H1 (cell line): ENCODE data around the gene ERV3-1. TPM values are rescaled to one million over a fixed set of nuclear protein-coding genes. Genes with fewer than 3 reads are reported as not detected.

Source experiments
- CTCF ChIA-PET: fragments of 300-600 bp; sonication (Branson Sonifier 250); formaldehyde crosslinking; loops from one replicate; lab custom pipeline; 2021; ENCODE audit not compliant: partially characterized antibody; lab: Charles Lee
- POLR2A ChIA-PET: fragments of 300-600 bp; sonication (Branson Sonifier 250); formaldehyde crosslinking; loops from one replicate; lab custom pipeline; 2021; ENCODE audit warnings: inconsistent platforms; ENCODE audit not compliant: partially characterized antibody; lab: Charles Lee
- DNase-seq, 2 experiments: peaks; one replicate each; pipeline versions ENCODE4 v3.0.0 to v3.0.0-alpha.2; 2010 to 2022; ENCODE audit warnings: low spot score in 2 of 2, low read depth in 1 of 2, mixed read lengths in 1 of 2
- FAIRE-seq: peaks from 2 replicates; lab custom pipeline; 2011; peaks lifted over from hg19 to GRCh38; lab: Jason Lieb, UNC
- H2AFZ ChIP-seq: 2 replicates; pipeline ENCODE4 v1.8.1; 2012; ENCODE audit warnings: low read length, inconsistent platforms
- H2AK5ac ChIP-seq: 2 replicates; pipeline ENCODE4 v1.6.1; 2013; ENCODE audit warnings: low read depth, low read length
- H2BK120ac ChIP-seq: replicated peaks from 2 replicates; pipeline ENCODE3; 2013; ENCODE audit warnings: low read depth, low read length, inconsistent platforms
- H2BK12ac ChIP-seq: 2 replicates; pipeline ENCODE4 v1.6.1; 2013; ENCODE audit warnings: low read depth, low read length
- H2BK15ac ChIP-seq: 2 replicates; pipeline ENCODE4 v1.6.1; 2013; ENCODE audit warnings: low read length
- H2BK20ac ChIP-seq: 2 replicates; pipeline ENCODE4 v1.6.1; 2013; ENCODE audit warnings: low read length
- H2BK5ac ChIP-seq: 2 replicates; pipeline ENCODE4 v1.6.1; 2013; ENCODE audit warnings: low read depth, low read length
- H3K14ac ChIP-seq: 2 replicates; pipeline ENCODE4 v1.6.1; 2013; ENCODE audit warnings: inconsistent platforms; ENCODE audit not compliant: insufficient read length
- H3K18ac ChIP-seq: 2 replicates; pipeline ENCODE4 v1.6.1; 2013; ENCODE audit warnings: low read length; ENCODE audit errors: extremely low read depth
- H3K23ac ChIP-seq: 2 replicates; pipeline ENCODE4 v1.6.1; 2013; ENCODE audit warnings: inconsistent platforms; ENCODE audit not compliant: insufficient read length
- H3K23me2 ChIP-seq: 2 replicates; pipeline ENCODE4 v1.6.1; 2013; ENCODE audit warnings: low read depth, low read length
- H3K27ac ChIP-seq: 2 replicates; pipeline ENCODE4 v1.6.1; 2011; ENCODE audit warnings: low read depth, low read length, inconsistent platforms
- H3K27me3 ChIP-seq, 4 experiments: replicated peaks in 1 of 4; 1 replicate in 1 of 4; 2 replicates in 3 of 4; pipeline versions ENCODE4 v1.6.1 to v1.8.1; 2011 to 2013; ENCODE audit warnings: low read length in 3 of 4, mild to moderate bottlenecking in 3 of 4, inconsistent platforms in 2 of 4, mixed read lengths in 2 of 4, moderate library complexity in 1 of 4; ENCODE audit not compliant: control insufficient read depth in 3 of 4, insufficient read depth in 3 of 4; ENCODE audit errors: extremely low read depth in 1 of 4
- H3K36me3 ChIP-seq, 4 experiments: 2 replicates each; pipeline versions ENCODE4 v1.6.1 to v1.8.1; 2011 to 2013; ENCODE audit warnings: mild to moderate bottlenecking in 4 of 4, low read length in 3 of 4, moderate library complexity in 2 of 4, control low read depth in 1 of 4, inconsistent platforms in 1 of 4; ENCODE audit not compliant: insufficient read depth in 4 of 4, control insufficient read depth in 2 of 4
- H3K4ac ChIP-seq: replicated peaks from 2 replicates; pipeline ENCODE3; 2013; ENCODE audit warnings: low read length, low read depth, mixed read lengths, inconsistent platforms; ENCODE audit not compliant: insufficient read length
- H3K4me1 ChIP-seq, 4 experiments: replicated peaks in 1 of 4; 1 replicate in 1 of 4; 2 replicates in 3 of 4; pipeline versions ENCODE4 v1.6.1 to v1.8.1; 2011 to 2013; ENCODE audit warnings: low read length in 3 of 4, inconsistent platforms in 2 of 4, mixed read lengths in 1 of 4; ENCODE audit not compliant: insufficient read depth in 4 of 4, control insufficient read depth in 3 of 4
- H3K4me2 ChIP-seq, 2 experiments: 2 replicates each; pipeline versions ENCODE4 v1.6.1 to v1.8.1; 2011 to 2013; ENCODE audit warnings: low read depth in 2 of 2, low read length in 2 of 2, control low read depth in 1 of 2, inconsistent platforms in 1 of 2, mild to moderate bottlenecking in 1 of 2; ENCODE audit not compliant: insufficient read depth in 1 of 2
- H3K4me3 ChIP-seq, 4 experiments: fragments of 200-600, 300-600 bp in 1 of 4; sonication (generic), shearing (Covaris generic), sonication (Bioruptor Twin) in 1 of 4; 2 replicates each; pipeline versions ENCODE4 v1.5.1 to v1.8.1; 2011 to 2016; ENCODE audit warnings: low read length in 4 of 4, low read depth in 3 of 4, control low read depth in 2 of 4, inconsistent platforms in 2 of 4, mild to moderate bottlenecking in 2 of 4, mixed read lengths in 1 of 4, moderate library complexity in 1 of 4; ENCODE audit not compliant: insufficient read depth in 2 of 4; ENCODE audit errors: extremely low read depth in 1 of 4
- H3K56ac ChIP-seq: replicated peaks from 2 replicates; pipeline ENCODE3; 2013; ENCODE audit warnings: low read depth, mild to moderate bottlenecking, mixed read lengths, low read length, inconsistent platforms; ENCODE audit not compliant: insufficient read length
- H3K79me1 ChIP-seq: 2 replicates; pipeline ENCODE4 v1.6.1; 2013; ENCODE audit warnings: low read depth, low read length, control low read depth
- H3K79me2 ChIP-seq, 2 experiments: 2 replicates each; pipeline versions ENCODE4 v1.6.1 to v1.8.1; 2012 to 2013; ENCODE audit warnings: low read length in 2 of 2, mild to moderate bottlenecking in 2 of 2, inconsistent platforms in 1 of 2; ENCODE audit not compliant: insufficient read depth in 2 of 2, control insufficient read depth in 1 of 2
- H3K9ac ChIP-seq, 4 experiments: replicated peaks in 1 of 4; 1 replicate in 1 of 4; 2 replicates in 3 of 4; pipeline versions ENCODE4 v1.6.1 to v1.8.1; 2011 to 2013; ENCODE audit warnings: low read depth in 3 of 4, low read length in 3 of 4, control low read depth in 2 of 4, mild to moderate bottlenecking in 2 of 4, moderate library complexity in 2 of 4, inconsistent platforms in 1 of 4; ENCODE audit errors: extremely low read depth in 1 of 4
- H3K9me3 ChIP-seq, 2 experiments: 2 replicates each; pipeline versions ENCODE4 v1.6.1 to v1.8.1; 2012 to 2013; ENCODE audit warnings: mild to moderate bottlenecking in 2 of 2, moderate library complexity in 2 of 2, control low read depth in 1 of 2, inconsistent platforms in 1 of 2, low read depth in 1 of 2, low read length in 1 of 2, mixed read lengths in 1 of 2; ENCODE audit not compliant: insufficient read depth in 2 of 2
- H4K20me1 ChIP-seq, 2 experiments: replicated peaks in 1 of 2; 2 replicates each; pipeline versions ENCODE3 to v1.8.1; 2011 to 2013; ENCODE audit warnings: inconsistent platforms in 2 of 2, low read length in 2 of 2, mild to moderate bottlenecking in 1 of 2; ENCODE audit not compliant: insufficient read depth in 2 of 2, control insufficient read depth in 1 of 2
- H4K5ac ChIP-seq: 2 replicates; pipeline ENCODE4 v1.6.1; 2013; ENCODE audit warnings: low read length, low read depth, mixed read lengths, inconsistent platforms; ENCODE audit not compliant: insufficient read length
- H4K8ac ChIP-seq: 2 replicates; pipeline ENCODE4 v1.8.0; 2013; ENCODE audit warnings: mild to moderate bottlenecking, moderate library complexity, low read length, inconsistent platforms; ENCODE audit not compliant: insufficient read depth; ENCODE audit errors: extremely low read depth
- H4K91ac ChIP-seq: replicated peaks from 2 replicates; pipeline ENCODE3; 2013; ENCODE audit warnings: low read length, mixed read lengths, inconsistent platforms; ENCODE audit not compliant: insufficient read length
- SUZ12 ChIP-seq: fragments of 200-600 bp; sonication (generic); IDR thresholded peaks from 2 replicates; pipeline ENCODE4 v1.6.1; 2012; ENCODE audit warnings: mild to moderate bottlenecking, inconsistent platforms, low read length, moderate library complexity, mixed read lengths
- WGBS, 2 experiments: shearing (Covaris generic) in 1 of 2; methylation state at CpG; one replicate each; pipeline versions ENCODE4 v1.1.6 to v1.1.7; 2013 to 2015; ENCODE audit warnings: low lambda C conversion rate in 2 of 2, mixed read lengths in 2 of 2, inconsistent platforms in 1 of 2, low coverage in 1 of 2, missing lambda C conversion rate in 1 of 2; ENCODE audit not compliant: insufficient replicate concordance in 2 of 2, insufficient coverage in 1 of 2, insufficient read length in 1 of 2; ENCODE audit errors: extremely low coverage in 1 of 2, missing lambda C conversion rate in 1 of 2; 5-methylcytosine and 5-hydroxymethylcytosine counted together
- polyA plus RNA-seq, 7 experiments: library from polyadenylated mRNA; depleted of rRNA in 3 of 7; stranded (reverse) in 5 of 7; unstranded in 2 of 7; fragments of >200 nt in 5 of 7; fragments of 200-250 nt in 2 of 7; gene quantifications; 1 replicate in 5 of 7; 2 replicates in 1 of 7; 4 replicates in 1 of 7; pipeline versions ENCODE4 v1.2.1 to v1.2.3, GENCODE V29; 2011 to 2013; ENCODE audit warnings: missing spikeins in 2 of 7, mixed read lengths in 2 of 7
- total RNA-seq: library from RNA; stranded (reverse); fragmentation: NEBNext Ultra II Directional; extraction: Animal tissue kit (Norgen Biotek cat#: 25700); gene quantifications from 2 replicates; pipeline ENCODE4 v1.2.1, GENCODE V29; 2021

The ERV3-1 gene
- total and polyA plus RNA-seq, 2 of the 8 experiments (the other 6 are each of a cell fraction or from before 2014, with no cell fraction given), result 9.5 to 9.7 TPM

DNA sequence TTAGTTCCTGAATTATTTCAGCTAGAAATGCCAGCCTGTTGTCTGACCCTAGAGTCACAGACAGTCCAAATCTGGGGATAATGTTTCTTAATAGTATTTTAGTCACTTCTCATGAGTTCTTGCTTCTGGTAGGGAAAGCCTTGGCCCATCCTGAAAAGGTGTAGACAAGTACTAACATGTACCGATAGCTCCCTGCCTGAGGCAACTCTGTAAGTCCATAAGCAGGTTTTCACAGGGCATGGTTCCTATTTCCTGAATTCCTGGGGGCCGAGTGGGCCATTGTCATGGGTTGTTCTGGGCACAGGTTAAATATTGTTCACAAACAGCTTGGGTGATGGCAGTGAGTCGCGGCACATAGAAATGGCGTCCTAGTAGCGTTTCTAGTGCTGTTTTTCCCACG, 12.6 kb downstream of the ERV3-1 start:
- POLR2A ChIA-PET, result interaction anchor here (1.2 kb wide), 1 partner anchor 43 kb away, joined by 3 read pairs; no protein-coding TSS in a partner anchor
- no peak overlapping the region for H2AK5ac ChIP-seq

More for the DNA sequence above, 12.6 kb downstream of the ERV3-1 start:
- no peak overlapping the region for H4K91ac ChIP-seq
- H3K23me2 ChIP-seq, result no peaks in the 10 kb centered on the region
- H3K27ac ChIP-seq, result no peak overlapping the region
- H2BK15ac ChIP-seq, result no peak overlapping the region
- H4K5ac ChIP-seq, result no peak overlapping the region
- FAIRE-seq (no peak), DNase-seq (no peak)
- no peak overlapping the region for H4K8ac ChIP-seq
- no peak overlapping the region for H3K18ac ChIP-seq
- H2BK120ac ChIP-seq, result no peak overlapping the region
- peaks cover 2 to 35% (median 8%) of the 10 kb centered on the region in 4 experiments; a peak in 6 of 8 replicates for H3K36me3 ChIP-seq
- H2BK12ac ChIP-seq, result no peak overlapping the region
- peaks cover 45 to 54% of the 10 kb centered on the region in 2 experiments for H3K9me3 ChIP-seq
- H3K4me3 ChIP-seq, result no peak overlapping the region
- whole genome bisulfite sequencing, 2 experiments, result 93% methylated on average over 7 of the region's 7 CpGs; no CpG with 5 or more reads in 1 of the 2 experiments
- peaks cover 2 to 6% (median 4%) of the 10 kb centered on the region in 4 experiments; a peak in 5 of 7 replicates for H3K4me1 ChIP-seq
- H2BK20ac ChIP-seq, result no peak overlapping the region
- no peaks in the 10 kb centered on the region for H3K27me3 ChIP-seq
- no peak overlapping the region for H3K23ac ChIP-seq
- no peaks in the 10 kb centered on the region for H3K79me2 ChIP-seq
- H3K14ac ChIP-seq, result no peak overlapping the region
- H3K4me2 ChIP-seq, result no peak overlapping the region
- H2AFZ ChIP-seq, result no peak overlapping the region
- no peaks in the 10 kb centered on the region for H4K20me1 ChIP-seq
- CTCF ChIA-PET, result interaction anchor here (1.0 to 2.1 kb wide), 3 partner anchors 10 to 43 kb away, joined by 3 to 4 read pairs (median 4); no protein-coding TSS in a partner anchor
- H3K79me1 ChIP-seq, result no peaks in the 10 kb centered on the region; the same call in 1 of the 2 replicates
- no peak for TF ChIP-seq SUZ12
- no peak overlapping the region for H3K9ac ChIP-seq
- H3K56ac ChIP-seq, result no peak overlapping the region
- H2BK5ac ChIP-seq, result no peak overlapping the region
- H3K4ac ChIP-seq, result no peak overlapping the region
